Dermis lymphatic vessel endothelial cell (primary cell): ENCODE measurements around the gene HSPA5. TPM values are rescaled to one million over a fixed set of nuclear protein-coding genes. Genes with fewer than 3 reads are reported as not detected.

Source experiments
- total RNA-seq: library from RNA; depleted of rRNA; stranded (reverse); fragments of >200 nt; gene quantifications from 2 replicates; pipeline ENCODE4 v1.2.1, GENCODE V29; 2014

HSPA5 gene
- total RNA-seq, result 160 and 168 TPM in 2 replicates

DNA sequence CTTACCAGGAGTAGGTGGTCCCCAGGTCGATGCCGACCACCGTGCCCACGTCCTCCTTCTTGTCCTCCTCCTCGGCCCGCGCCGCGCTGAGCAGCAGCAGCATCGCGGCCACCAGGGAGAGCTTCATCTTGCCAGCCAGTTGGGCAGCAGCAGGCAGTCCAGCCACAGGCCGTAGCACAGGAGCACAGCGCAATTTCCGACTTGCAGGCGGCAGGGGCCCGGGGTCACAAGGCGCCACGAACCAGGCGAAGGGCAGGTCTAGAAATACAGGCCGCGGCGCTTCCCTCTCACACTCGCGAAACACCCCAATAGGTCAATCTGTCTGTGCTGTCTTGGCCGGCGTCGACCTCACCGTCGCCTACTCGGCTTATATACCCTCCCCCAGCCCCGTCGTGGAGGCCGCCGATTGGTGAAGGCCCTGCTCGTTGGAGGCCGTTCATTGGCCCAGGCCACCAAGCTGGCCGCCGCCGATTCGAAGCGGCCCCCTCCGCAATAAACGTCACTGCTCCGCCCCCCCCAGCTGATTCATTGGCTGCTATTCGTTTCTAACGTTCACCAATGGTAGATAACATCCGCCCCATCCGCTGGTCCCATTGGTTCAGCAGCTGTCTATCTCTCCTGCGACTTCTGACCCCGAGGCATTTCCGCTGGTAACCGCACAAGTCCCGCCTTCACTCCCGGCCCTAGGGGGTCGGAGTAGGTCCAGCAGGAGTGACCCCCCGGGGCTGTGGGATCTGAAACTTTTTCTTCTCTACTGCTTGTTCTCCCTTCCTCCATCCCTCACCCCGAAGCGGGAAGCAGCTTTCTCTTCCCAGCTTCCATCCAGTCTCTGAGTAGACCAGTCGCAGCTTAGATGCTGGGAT, at the start of gene HSPA5:
HSPA5 (minus strand) TSS at position 344 of the 863 bp plus-strand sequence; CDS start at position 127, 217 bp downstream.

DNA sequence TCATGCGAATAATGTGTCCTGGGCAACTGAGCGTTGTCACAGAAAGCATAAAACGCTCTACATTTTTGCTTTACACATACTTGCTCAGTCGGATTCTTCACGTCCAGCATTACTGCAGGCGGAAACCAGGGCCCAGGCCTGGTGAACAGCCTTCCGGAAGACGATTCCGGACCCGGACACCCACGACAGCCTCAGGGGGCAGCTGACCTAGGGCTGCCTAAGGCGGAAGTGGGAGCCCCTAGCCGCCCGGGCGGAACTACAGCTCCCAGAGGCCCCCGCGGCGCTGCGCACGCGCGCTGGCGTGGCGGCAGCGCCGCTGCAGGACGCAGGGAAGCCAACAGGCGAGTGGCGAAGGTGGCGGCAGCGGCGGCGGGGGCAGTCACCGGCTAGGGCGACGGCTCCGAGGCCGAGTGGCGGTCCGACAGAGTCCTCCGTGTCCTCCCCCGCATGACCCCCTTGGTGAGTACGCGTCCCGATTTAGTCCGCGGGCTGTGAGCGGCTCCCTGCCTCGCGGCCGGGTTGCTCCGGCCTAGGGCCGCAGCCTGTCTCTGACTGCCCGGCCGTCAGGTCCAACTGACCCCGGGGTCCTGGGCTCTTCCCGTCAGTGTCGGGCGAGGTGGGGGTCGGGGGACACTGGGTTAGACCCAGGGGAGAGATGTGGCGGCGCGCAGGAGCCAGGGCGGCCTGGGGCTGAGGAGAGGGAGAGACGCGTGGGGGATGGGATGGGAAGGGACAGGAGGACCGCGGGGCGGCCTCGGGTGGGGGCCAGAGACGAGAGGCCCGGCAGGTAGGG, 20.6 kb upstream of the HSPA5 start, which contains the start of gene GAPVD1:
GAPVD1 (plus strand) TSS at position 326 of the 793 bp plus-strand sequence. CDS start 37,096 bp downstream, outside the sequence.

DNA sequence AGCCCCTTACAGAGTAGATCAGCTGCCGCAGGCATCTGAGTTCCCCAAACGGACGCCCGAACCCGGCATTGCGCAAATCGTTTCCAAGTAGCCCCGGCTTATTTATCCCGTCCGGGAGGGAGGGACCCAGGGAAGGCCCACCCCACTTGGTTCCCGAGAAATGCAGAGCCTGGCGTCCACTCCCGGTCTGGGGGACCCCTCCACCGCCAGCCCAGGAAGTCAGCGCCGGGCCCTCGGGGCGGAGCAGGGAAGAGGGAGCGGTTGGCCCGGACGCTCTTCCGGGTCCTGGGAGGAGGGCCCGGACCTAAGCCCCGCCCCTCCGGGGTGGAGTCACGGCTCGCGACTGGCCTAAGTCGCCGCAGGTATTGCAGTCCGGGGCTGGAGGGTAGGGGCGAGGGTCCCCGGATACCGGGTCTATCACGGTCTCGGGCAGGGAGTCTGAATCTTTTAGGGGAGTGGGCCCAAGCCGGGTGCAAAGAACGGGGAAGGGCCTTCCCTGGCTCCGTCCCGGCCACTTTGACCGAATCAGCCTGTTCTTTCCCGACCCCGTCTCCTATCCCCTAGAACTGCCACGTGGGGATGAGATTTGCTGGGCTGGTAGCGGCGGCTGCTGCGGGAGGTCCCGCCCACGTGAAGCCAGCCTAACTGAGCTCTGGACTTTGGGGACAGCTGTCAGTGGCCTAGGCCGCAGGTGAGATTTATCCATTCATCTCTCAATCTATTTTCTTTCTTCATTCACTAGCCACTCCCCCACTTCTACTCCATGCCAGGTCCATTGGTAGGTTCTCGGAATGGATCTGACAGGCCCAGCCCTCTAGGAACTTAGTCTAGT, 40.7 kb downstream of the HSPA5 start, which contains the start of gene RABEPK:
RABEPK (plus strand) TSS at position 327 of the 832 bp plus-strand sequence. CDS start 2,472 bp downstream, outside the sequence.

DNA sequence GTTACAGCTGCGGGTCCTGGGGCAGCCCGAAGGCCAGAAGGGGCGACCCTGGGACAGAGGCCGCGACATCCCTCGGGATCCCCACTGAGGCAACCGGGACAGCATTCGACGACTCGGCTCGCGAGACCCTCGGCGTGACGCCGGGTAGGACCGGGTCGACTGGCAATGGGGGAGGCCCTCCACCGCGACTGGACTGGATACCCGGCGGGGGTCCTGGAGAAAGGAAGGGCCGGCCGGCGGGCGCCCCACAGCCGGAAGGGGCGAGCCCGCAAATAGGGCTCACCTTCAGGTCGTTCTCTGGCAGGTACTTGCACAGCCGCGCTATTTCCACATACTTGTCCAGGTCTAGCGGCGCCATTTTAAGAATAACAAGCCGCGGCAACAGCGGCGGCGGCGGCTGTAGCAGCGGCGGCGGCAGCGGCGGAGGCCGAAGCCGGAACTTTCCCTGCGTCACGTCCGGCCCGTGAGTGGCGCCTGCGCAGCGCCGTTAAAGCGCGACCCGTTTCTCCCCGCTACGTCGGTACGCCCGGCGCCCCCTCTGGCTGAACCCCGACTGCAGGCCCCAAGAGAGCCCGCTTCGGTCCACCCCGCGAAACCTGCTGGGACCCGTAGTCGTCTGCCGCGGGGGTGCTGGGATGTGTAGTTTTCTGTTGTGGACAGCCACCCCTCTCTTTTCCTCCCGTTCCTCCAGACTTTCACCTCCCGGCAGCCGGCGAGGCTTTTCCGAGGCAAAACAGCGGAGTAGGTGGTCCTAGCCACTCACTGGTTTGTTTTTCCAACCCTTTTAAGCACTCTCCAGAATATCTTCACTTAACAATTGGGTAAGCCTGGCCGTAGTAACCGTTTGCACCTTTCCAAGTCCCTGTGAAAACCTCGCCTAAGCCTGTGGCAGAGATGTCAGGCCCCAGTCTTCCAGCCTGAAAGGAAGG, 51.5 kb downstream of the HSPA5 start, which contains the start of gene PPP6C:
PPP6C (minus strand) TSS at position 443 of the 929 bp plus-strand sequence; CDS start at position 358, 85 bp downstream.

Other genes starting within 250 kb of the HSPA5 start
- 3.6 and 4.8 TPM in 2 replicates for gene SCAI, start 97.8 kb downstream of the HSPA5 start, total RNA-seq
- gene PPP6C, start 51.5 kb downstream of the HSPA5 start, total RNA-seq, result 19.8 and 20.3 TPM in 2 replicates
- gene RABEPK, start 40.8 kb downstream of the HSPA5 start, total RNA-seq, result 13.0 and 16.8 TPM in 2 replicates
- gene GAPVD1, start 20.5 kb upstream of the HSPA5 start, total RNA-seq, result 56.2 and 60.0 TPM in 2 replicates